ENCODE measurements around the gene TAF1D.
"Not testable (repeated sequence)": the region's sequence is repeated elsewhere in the genome, so short reads cannot be mapped to it uniquely, and the experiment has no call there.

Gene TAF1D

DNA sequence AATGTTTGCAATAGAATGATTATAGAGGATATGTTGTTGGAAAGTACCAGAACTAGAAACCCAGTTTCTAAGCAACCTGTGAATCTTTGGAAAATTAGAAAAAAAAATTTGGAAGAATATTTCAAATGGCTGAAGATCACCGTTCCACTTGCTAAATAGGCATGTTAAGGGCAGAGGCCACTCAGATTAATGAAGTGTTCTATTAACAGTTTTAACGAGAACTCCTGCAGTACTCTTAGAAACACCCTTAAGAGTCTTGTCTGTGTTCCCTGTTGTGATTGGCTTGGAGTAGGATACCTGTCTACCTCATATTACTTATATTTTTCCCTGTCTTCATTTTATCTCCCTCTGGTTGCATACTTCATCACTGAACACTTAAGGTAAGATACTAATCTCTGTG is 4.8 kb upstream of the TAF1D start:
- DNase-seq: no peak

DNA sequence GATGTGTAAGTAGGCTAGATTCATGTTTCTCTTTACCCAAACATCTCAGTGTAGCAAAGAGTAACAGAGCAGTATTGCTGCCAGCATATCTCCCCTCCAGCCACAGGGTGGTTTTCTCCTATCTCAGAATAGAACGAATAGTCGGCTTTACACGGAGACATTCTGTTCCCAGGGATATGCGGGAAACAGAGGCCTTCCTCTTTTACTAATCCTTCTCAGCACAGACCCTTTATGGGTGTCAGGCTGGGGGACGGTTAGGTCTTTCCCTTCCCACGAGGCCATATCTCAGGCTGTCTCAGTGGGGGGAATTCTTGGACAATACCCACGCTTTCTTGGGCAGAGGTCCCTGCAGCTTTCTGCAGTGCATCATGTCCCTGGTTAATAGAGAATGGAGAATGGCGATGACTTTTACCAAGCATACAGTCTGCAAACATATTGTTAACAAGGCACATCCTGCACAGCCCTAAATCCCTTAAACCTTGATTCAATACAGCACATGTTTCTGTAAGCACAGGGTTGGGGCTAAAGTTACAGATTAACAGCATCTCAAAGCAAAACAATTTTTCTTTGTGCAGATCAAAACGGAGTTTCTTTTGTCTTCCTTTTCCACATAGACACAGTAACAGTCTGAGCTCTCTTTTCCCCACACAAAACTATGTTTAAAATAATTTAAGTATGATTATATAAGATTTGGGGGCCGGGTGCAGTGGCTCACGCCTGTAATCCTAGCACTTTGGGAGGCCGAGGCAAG is 3.9 kb upstream of the TAF1D start:
- not testable (repeated sequence) for DNase-seq

- DNase-seq: no peak
Measured at GRCh38 chr11:93744669-93745004, 3.3 kb upstream of the TAF1D start.

DNA sequence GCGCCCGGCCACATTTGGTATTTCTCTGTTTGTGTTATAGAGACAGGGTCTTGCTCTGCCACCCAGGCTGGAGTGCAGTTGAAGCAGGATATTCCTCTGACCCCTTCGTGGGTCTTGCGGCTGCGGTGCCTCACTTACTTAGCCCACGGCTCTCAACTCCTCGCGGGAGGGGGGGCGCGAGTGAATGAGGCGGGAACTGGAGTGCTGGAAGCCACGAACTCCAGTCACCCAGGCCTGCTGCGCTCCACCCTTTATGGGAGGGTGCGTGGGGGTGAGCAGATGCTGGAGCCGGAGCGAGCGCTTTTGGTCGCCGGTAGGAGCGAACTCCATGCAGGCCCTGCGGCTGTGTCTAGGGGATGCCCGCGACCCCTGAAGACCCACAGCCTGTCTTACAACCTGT is 2.0 kb upstream of the TAF1D start:
- DNase-seq: no peak

GRCh38 chr11:93741882-93742226 is 559 bp upstream of the TAF1D start:
- no peak for DNase-seq

GRCh38 chr11:93740730-93741093 is 583 bp downstream of the TAF1D start:
- peak; percentile 36 for DNase-seq

GRCh38 chr11:93740031-93740729 is 1.1 kb downstream of the TAF1D start:
- no peak for DNase-seq

- no peak for DNase-seq
Measured at GRCh38 chr11:93738647-93739081, 2.6 kb downstream of the TAF1D start.

- DNase-seq: no peak
Measured at GRCh38 chr11:93737904-93738612, 3.2 kb downstream of the TAF1D start.

DNA sequence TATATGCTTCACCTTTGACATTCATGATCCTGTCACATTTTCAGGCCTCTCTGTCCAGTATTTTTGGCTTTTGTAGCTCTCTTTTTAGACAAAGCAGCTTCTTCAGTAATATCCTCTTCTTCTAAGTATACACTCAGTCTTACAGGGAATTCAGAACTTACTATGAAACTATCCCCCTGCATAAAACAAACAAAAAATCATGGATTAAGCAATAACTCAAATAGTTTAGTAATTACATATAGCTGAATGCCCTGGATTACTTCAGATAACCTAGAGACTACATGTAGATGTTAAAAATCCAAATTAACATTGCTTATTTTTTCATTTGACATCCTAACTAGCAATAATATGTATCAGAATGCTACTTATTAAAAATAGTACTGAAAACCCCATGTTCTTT is 5.2 kb downstream of the TAF1D start:
- no peak for DNase-seq

DNA sequence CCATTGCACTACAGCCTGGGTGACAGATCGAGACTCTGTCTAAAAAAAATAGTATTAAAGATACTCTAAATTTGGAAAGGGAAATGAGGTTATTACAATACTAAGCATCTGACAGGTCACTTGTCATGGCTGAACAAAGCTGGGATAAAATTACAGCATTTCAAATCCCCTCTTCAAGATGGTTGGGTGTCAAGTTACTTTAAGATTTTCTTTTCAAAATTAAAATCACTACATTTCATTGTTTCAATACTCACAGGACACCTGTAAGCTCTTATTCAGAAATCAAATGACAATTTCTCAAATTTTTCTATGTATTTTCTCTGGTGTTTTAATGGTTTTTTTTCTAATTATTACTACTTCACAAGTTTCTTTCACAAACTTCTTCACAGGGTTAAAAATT is 5.7 kb downstream of the TAF1D start:
- DNase-seq: no peak

DNA sequence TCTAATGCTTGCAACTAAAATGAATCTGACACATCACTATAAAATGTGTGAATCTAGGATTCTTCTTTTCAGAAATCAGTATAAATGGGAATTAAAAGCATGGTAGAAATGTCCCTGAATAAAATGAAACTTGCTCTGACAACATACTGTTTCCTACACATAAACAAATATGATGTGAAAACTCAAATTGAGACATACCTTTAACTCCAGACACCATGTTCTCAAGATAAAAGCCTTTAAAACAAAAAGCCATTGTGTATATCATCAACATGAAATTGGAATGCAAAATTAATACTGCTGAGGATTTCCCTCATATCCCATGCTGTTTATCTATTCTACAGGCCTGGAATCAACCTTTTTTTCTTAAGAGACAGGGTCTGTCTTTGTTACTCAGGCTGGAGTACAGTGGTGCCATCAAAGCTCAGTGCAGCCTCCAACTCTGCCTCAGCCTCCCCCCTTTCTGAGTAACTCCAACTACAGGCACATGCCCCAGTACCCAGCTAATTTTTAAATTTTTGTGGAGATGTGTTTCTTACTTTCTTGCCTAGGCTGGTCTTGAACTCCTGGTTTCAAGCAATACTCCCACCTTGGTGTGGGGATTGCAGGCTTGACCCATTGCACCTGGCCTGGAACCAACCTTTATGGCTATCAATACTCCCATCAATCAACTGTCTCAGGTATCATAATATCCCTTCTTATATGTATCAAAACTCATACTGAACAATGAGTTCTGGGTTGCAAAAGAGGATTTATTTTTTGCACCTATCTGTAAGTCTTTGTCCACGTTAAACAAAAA is 6.7 kb downstream of the TAF1D start:
- no peak for DNase-seq

DNA sequence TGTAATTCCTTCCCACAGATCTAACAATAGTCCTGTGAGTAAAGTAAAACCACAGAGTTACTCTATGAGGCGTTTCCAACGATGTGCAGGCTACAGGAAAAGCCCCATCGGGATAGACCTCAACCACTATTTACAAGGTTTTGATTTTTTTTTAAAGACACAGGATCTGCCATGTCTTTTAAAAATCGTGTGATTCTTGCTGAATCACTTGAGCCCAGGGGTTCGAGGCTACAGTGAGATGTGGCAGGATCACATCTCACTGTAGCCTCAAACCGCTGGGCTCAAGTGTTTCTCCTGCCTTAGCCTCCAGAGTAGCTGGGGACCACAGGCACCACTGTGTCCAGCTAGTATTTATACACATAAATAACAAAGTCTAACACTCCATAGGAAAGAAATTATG is 7.8 kb downstream of the TAF1D start:
- no peak for DNase-seq

- DNase-seq: no peak
Measured at GRCh38 chr11:93732237-93732892, 8.9 kb downstream of the TAF1D start.

- DNase-seq: no peak
Measured at GRCh38 chr11:93730108-93731107, 10.9 kb downstream of the TAF1D start.

- DNase-seq: no peak
Measured at GRCh38 chr11:93729129-93729616, 12.1 kb downstream of the TAF1D start.

DNA sequence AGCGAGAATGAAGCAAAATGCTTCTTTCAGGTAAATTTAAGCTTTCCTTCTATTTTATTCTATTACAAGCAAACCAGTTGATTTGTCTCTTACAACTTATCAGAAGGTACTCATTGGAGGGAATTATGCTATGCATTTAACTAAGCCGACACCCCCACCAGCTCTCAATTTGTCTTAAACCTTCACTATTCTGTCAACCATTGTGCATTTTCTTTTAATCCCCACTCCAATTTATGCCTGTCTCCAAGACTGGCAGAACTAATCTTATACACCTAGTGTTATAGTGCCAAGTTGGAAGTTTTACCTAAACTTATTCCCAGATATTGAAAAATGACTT is 12.5 kb downstream of the TAF1D start:
- no peak for DNase-seq

- DNase-seq: no peak
Measured at GRCh38 chr11:93727985-93728791, 13.1 kb downstream of the TAF1D start.

- no peak for DNase-seq
Measured at GRCh38 chr11:93724089-93724488, 17.2 kb downstream of the TAF1D start.

GRCh38 chr11:93720522-93720921 is 20.8 kb downstream of the TAF1D start:
- no peak for DNase-seq

DNA sequence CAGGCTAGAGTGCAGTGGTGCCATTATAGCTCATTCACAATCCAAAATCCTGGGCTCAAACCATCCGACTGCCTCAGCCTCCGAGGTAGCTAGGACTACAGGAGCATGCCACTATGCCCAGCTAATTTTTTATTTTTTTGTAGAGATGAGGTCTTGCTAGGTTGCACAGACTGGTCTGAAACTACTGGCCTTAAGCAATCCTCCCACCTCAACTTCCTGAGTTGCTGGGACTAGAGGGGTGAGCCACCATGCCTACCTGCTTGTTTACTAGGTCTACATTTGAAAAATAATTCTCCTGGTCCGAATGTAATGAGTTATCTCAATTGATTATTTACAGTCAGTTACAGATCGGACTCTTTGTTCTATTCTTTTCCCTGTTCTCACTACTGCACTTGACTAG is 22.0 kb downstream of the TAF1D start:
- no peak for DNase-seq
